K562 (cell line): ENCODE results near the gene WDR93.

ENCODE experiments used
- CBX1 ChIP-seq: sonication (generic); IDR thresholded peaks from 2 replicates; pipeline ENCODE4 v1.6.1; 2016; ENCODE audit warnings: antibody characterized with exemption, low read depth, mild to moderate bottlenecking
- CTCF ChIP-seq, 3 experiments: IDR thresholded peaks in 2 of 3; conservative IDR thresholded peaks in 1 of 3; 2 replicates each; pipeline ENCODE4 v1.5.1; 2011 to 2012; ENCODE audit warnings: low read length in 3 of 3, mild to moderate bottlenecking in 3 of 3, control low read depth in 2 of 3, improper control_type of control experiment in 1 of 3, inconsistent platforms in 1 of 3, low read depth in 1 of 3, mixed read lengths in 1 of 3, moderate library complexity in 1 of 3; ENCODE audit not compliant: insufficient read depth in 2 of 3
- E2F3 ChIP-seq: fragments of 250-450 bp; sonication (Bioruptor Pico); IDR thresholded peaks from 2 replicates; pipeline ENCODE4 v1.4.0; 2020; ENCODE audit warnings: mild to moderate bottlenecking
- EGR1 ChIP-seq: fragments of 450-650 bp; conservative IDR thresholded peaks from 2 replicates; pipeline ENCODE4 v1.6.1; 2017; ENCODE audit warnings: mild to moderate bottlenecking
- EZH2 ChIP-seq: IDR thresholded peaks from 2 replicates; pipeline ENCODE4 v1.6.1; 2012; ENCODE audit warnings: low read depth, mild to moderate bottlenecking, inconsistent platforms, low read length, borderline replicate concordance
- HBP1 ChIP-seq: fragments of 450-650 bp; formaldehyde crosslinking; IDR thresholded peaks from 2 replicates; pipeline ENCODE4 v1.4.0; 2022; ENCODE audit warnings: missing genetic modification characterization
- HDAC2 ChIP-seq: fragments of 450-650 bp; IDR thresholded peaks from 2 replicates; pipeline ENCODE4 v1.6.1; 2016; ENCODE audit warnings: mild to moderate bottlenecking
- HSF4 ChIP-seq: fragments of 250-450 bp; sonication (Bioruptor Pico); IDR thresholded peaks from 2 replicates; pipeline ENCODE4 v2.1.2; 2022; ENCODE audit warnings: mild to moderate bottlenecking, moderate library complexity, borderline replicate concordance
- JUND ChIP-seq, 2 experiments: IDR thresholded peaks; 2 replicates in 1 of 2; 3 replicates in 1 of 2; pipeline ENCODE4 v1.6.1; 2011; ENCODE audit warnings: borderline replicate concordance in 2 of 2, low read depth in 2 of 2, low read length in 2 of 2, improper control_type of control experiment in 1 of 2, missing biosample characterization in 1 of 2, missing genetic modification characterization in 1 of 2, missing genetic modification reagents in 1 of 2
- RAD21 ChIP-seq, 2 experiments: fragments of 250-450 bp in 1 of 2; fragments of 450-650 bp in 1 of 2; sonication (Bioruptor Pico) in 1 of 2; formaldehyde crosslinking in 1 of 2; IDR thresholded peaks in 1 of 2; conservative IDR thresholded peaks in 1 of 2; 2 replicates each; pipeline versions ENCODE4 v1.4.0 to v1.8.0; 2020 to 2022; ENCODE audit warnings: mild to moderate bottlenecking in 2 of 2, moderate library complexity in 1 of 2
- TBP ChIP-seq: optimal IDR thresholded peaks from 2 replicates; pipeline ENCODE3; 2011; ENCODE audit warnings: low read depth, low read length, improper control_type of control experiment
- TCF3 ChIP-seq: sonication (generic); formaldehyde crosslinking; IDR thresholded peaks from 2 replicates; pipeline ENCODE4 v1.4.0; 2020; ENCODE audit warnings: mild to moderate bottlenecking, missing genetic modification reagents
- ZNF23 ChIP-seq: fragments of 250-450 bp; sonication (Bioruptor Pico); IDR thresholded peaks from 2 replicates; pipeline ENCODE4 v1.4.0; 2020; ENCODE audit warnings: mild to moderate bottlenecking
- ZNF311 ChIP-seq: fragments of 250-450 bp; sonication (Bioruptor Pico); IDR thresholded peaks from 2 replicates; pipeline ENCODE4 v1.4.0; 2020; ENCODE audit warnings: mild to moderate bottlenecking, moderate library complexity

- TF ChIP-seq TBP (no peak), EZH2 (no peak), CTCF (IDR thresholded peaks at IDR 0.05 in 2 of 3, conservative IDR thresholded peaks at IDR 0.05 in 1 of 3; ENCODE audit: insufficient read depth in 2 of 3, low read depth in 1 of 3, low read length in 3 of 3) (no peak), E2F3 (CRISPR knock-in tag) (no peak), HSF4 (CRISPR knock-in tag) (no peak), EGR1 (no peak), JUND (IDR thresholded peaks at IDR 0.05; ENCODE audit: borderline replicate concordance, low read depth, low read length) (no peak), JUND (tag; IDR thresholded peaks at IDR 0.05; ENCODE audit: borderline replicate concordance, low read depth, low read length) (no peak), RAD21 (CRISPR knock-in tag; conservative IDR thresholded peaks at IDR 0.05 in 1 of 2, IDR thresholded peaks at IDR 0.05 in 1 of 2) (no peak), ZNF23 (CRISPR knock-in tag) (no peak), TCF3 (CRISPR knock-in tag) (no peak), CBX1 (no peak), HBP1 (CRISPR knock-in tag) (no peak), HDAC2 (no peak), ZNF311 (CRISPR knock-in tag) (no peak)
Observed at GRCh38 chr15:89777782-89778380, 87.3 kb downstream of the WDR93 start.
